ENCODE results near the gene STK32B. TPM values are rescaled to one million over a fixed set of nuclear protein-coding genes. Genes with fewer than 3 reads are reported as not detected.

The STK32B gene
- total and polyA plus RNA-seq, 9 of the 15 experiments (the other 6 are each of a cell fraction or from before 2014, with no cell fraction given) = 0.03 to 0.20 (median 0.07) TPM; not detected in 2

- no peak for TF ChIP-seq AFF1 (IDR thresholded peaks at IDR 0.05; ENCODE audit: low read depth in 1 of 2, partially characterized antibody in 2 of 2)
- TF ChIP-seq CBFA2T3 (IDR thresholded peaks at IDR 0.05) = peak; percentile 57
- no peak for TF ChIP-seq ZNF431 (CRISPR knock-in tag; IDR thresholded peaks at IDR 0.05)
- TF ChIP-seq SMARCA4 (IDR thresholded peaks at IDR 0.05) = peak; percentile 56; the same call in 1 of the 2 replicates
- no peak for TF ChIP-seq ZNF589 (CRISPR knock-in tag; IDR thresholded peaks at IDR 0.05; ENCODE audit: low read depth)
- TF ChIP-seq CTCF (IDR thresholded peaks at IDR 0.05 in 2 of 3, conservative IDR thresholded peaks at IDR 0.05 in 1 of 3; ENCODE audit: insufficient read depth in 2 of 3, low read depth in 1 of 3, low read length in 3 of 3) = no peak
- no peak for TF ChIP-seq SMAD2 (IDR thresholded peaks at IDR 0.05; ENCODE audit: low read depth, low read length)
- TF ChIP-seq ZBTB11 (CRISPR knock-in tag; IDR thresholded peaks at IDR 0.05) = no peak
- TF ChIP-seq CTBP1 (IDR thresholded peaks at IDR 0.05; ENCODE audit: borderline replicate concordance) = peak; percentile 67
- TF ChIP-seq HLTF (IDR thresholded peaks at IDR 0.05) = no peak
- TF ChIP-seq TCFL5 (CRISPR knock-in tag; conservative IDR thresholded peaks at IDR 0.05) = no peak
- TF ChIP-seq CEBPG (CRISPR knock-in tag; IDR thresholded peaks at IDR 0.05) = no peak
- 0 out of 4 replicates have a peak, but pooled peaks of 1 of the 2 experiments have one; percentile 1 for TF ChIP-seq CEBPG (tag; conservative IDR thresholded peaks at IDR 0.05 in 1 of 2, IDR thresholded peaks at IDR 0.05 in 1 of 2)
- TF ChIP-seq TAF1 (IDR thresholded peaks at IDR 0.05; ENCODE audit: control insufficient read depth, extremely low read depth, insufficient read depth, low read length, severe bottlenecking) = no peak
- TF ChIP-seq EP300 (IDR thresholded peaks at IDR 0.05; ENCODE audit: low read length) = peak; percentile 66; the same call in 1 of the 2 replicates
- TF ChIP-seq ZNF12 (CRISPR knock-in tag; IDR thresholded peaks at IDR 0.05) = no peak
- peak in 1 of 2 experiments; percentile 39; a peak in 1 of 4 replicates for TF ChIP-seq TRIM24 (IDR thresholded peaks at IDR 0.05)
- no peak for TF ChIP-seq GTF2A2 (tag; IDR thresholded peaks at IDR 0.05)
- no peak for TF ChIP-seq ZNF668 (CRISPR knock-in tag; IDR thresholded peaks at IDR 0.05)
These were observed 93.1 kb downstream of the STK32B start (continued) for GRCh38 chr4:5144384-5144783.
